ENCODE results near the gene PAGR1.
A peak's percentile ranks its signal among the peaks of the same experiment; 100 is the strongest.
"Not testable (repeated sequence)": the region's sequence is repeated elsewhere in the genome, so short reads cannot be mapped to it uniquely, and the experiment has no call there.

The PAGR1 gene

DNA sequence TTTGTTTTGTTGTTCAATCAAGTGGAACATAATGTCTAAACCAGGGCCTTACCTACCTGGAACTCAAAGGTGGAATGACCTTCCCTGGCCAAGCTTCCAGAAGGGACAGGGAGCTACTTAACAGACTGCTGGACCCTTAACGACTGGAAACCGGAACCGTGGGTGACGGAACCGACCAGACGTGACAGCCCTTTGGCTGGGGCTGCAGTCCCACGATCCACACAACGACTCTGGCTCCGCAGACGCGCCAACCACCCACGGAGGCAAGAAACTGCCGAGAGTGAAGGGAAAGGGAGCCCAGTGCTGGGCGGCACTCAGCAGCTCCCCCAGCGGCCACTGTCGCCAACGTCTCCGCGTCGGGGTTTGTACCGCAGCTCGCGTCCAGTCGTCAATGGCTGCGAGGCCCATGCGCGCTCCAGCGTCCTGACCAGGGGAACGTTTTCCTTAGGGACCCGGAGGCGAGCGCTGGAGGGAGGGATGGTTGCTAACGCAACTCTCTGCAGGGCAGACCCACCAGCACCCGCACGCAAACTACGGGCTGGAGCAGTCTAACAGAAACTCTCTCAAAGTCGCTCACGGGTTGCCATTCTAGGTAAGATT lies 31.0 kb upstream of the PAGR1 start:
- peaks cover 0 to 14% (median 0%) of the 10 kb centered on the region in 3 experiments for H3K27me3 ChIP-seq (ENCODE audit: control insufficient read depth in 3 of 3, insufficient read depth in 3 of 3, low read depth in 1 of 3, low read length in 3 of 3)
- H2AK5ac ChIP-seq (ENCODE audit: low read depth, low read length): no peak overlapping the region
- H3K18ac ChIP-seq (ENCODE audit: low read length): peak overlapping the region; percentile 68
- no peak overlapping the region for H3K27ac ChIP-seq (replicated peaks; ENCODE audit: low read length)
- H3K4me1 ChIP-seq (ENCODE audit: control insufficient read depth in 2 of 2, insufficient read depth in 1 of 2, low read depth in 1 of 2, low read length in 2 of 2): peaks cover 5 to 6% of the 10 kb centered on the region in 2 donors
- no peak overlapping the region for H2BK5ac ChIP-seq (ENCODE audit: low read length)
- no peaks in the 10 kb centered on the region for H3K36me3 ChIP-seq (replicated peaks in 1 of 2; ENCODE audit: control insufficient read depth in 2 of 2, insufficient read depth in 2 of 2, low read length in 2 of 2)
- peak; percentile 48 for DNase-seq (ENCODE audit: low spot score)
- H3K4ac ChIP-seq (ENCODE audit: low read length): no peak overlapping the region
- no peaks in the 10 kb centered on the region for H3K9me3 ChIP-seq (replicated peaks in 1 of 2; ENCODE audit: control insufficient read depth in 2 of 2, insufficient read depth in 1 of 2, low read depth in 1 of 2, low read length in 2 of 2)
- H2BK120ac ChIP-seq (ENCODE audit: low read depth, low read length): no peak overlapping the region
- H3K4me2 ChIP-seq (ENCODE audit: insufficient read depth, low read length, poor library complexity, severe bottlenecking): peak overlapping the region; percentile 34
- H2BK12ac ChIP-seq (ENCODE audit: low read length): no peak overlapping the region
- H3K14ac ChIP-seq (ENCODE audit: low read length): no peak overlapping the region
- no peak overlapping the region for H3K23ac ChIP-seq (ENCODE audit: low read depth, low read length, poor library complexity)
- H2BK15ac ChIP-seq (ENCODE audit: low read length): no peak overlapping the region
- whole genome bisulfite sequencing, 2 donors (ENCODE audit: extremely low coverage in 2 of 2, insufficient read length in 2 of 2, insufficient replicate concordance in 1 of 2): no CpG with 5 or more reads among the region's 38 CpGs
- peak overlapping the region; percentile 60 for H2AFZ ChIP-seq (ENCODE audit: low read length)
- H3K79me1 ChIP-seq (ENCODE audit: low read depth, low read length): peaks cover 2% of the 10 kb centered on the region
- no peak overlapping the region for H4K91ac ChIP-seq (ENCODE audit: low read depth, low read length, poor library complexity)
- peak overlapping the region in 1 of 2 donors; percentile 32 for H3K4me3 ChIP-seq (ENCODE audit: low read length in 2 of 2)
- no peak overlapping the region for H4K8ac ChIP-seq (ENCODE audit: low read depth, low read length)
- H3K9ac ChIP-seq (ENCODE audit: low read depth, low read length, poor library complexity): no peak overlapping the region

- H3K18ac ChIP-seq (ENCODE audit: low read length); H3K9ac ChIP-seq (ENCODE audit: low read depth, low read length, poor library complexity); H3K23ac ChIP-seq (ENCODE audit: low read depth, low read length, poor library complexity); H2AK5ac ChIP-seq (ENCODE audit: low read depth, low read length); H3K9me3 ChIP-seq (replicated peaks in 1 of 2; ENCODE audit: control insufficient read depth in 2 of 2, insufficient read depth in 1 of 2, low read depth in 1 of 2, low read length in 2 of 2); H3K27me3 ChIP-seq (ENCODE audit: control insufficient read depth in 3 of 3, insufficient read depth in 3 of 3, low read depth in 1 of 3, low read length in 3 of 3); H3K79me1 ChIP-seq (ENCODE audit: low read depth, low read length); H2BK12ac ChIP-seq (ENCODE audit: low read length); H4K91ac ChIP-seq (ENCODE audit: low read depth, low read length, poor library complexity); H3K36me3 ChIP-seq (replicated peaks in 1 of 2; ENCODE audit: control insufficient read depth in 2 of 2, insufficient read depth in 2 of 2, low read length in 2 of 2); H3K4me2 ChIP-seq (ENCODE audit: insufficient read depth, low read length, poor library complexity, severe bottlenecking); H3K14ac ChIP-seq (ENCODE audit: low read length); H3K27ac ChIP-seq (replicated peaks; ENCODE audit: low read length); H2BK5ac ChIP-seq (ENCODE audit: low read length); H2BK120ac ChIP-seq (ENCODE audit: low read depth, low read length); H2AFZ ChIP-seq (ENCODE audit: low read length); H3K4ac ChIP-seq (ENCODE audit: low read length); H4K8ac ChIP-seq (ENCODE audit: low read depth, low read length); DNase-seq (ENCODE audit: low spot score); H2BK15ac ChIP-seq (ENCODE audit: low read length); H3K4me3 ChIP-seq (ENCODE audit: low read length in 2 of 2): not testable (repeated sequence)
- no CpG with 5 or more reads among the region's 4 CpGs for WGBS, 2 donors (ENCODE audit: extremely low coverage in 2 of 2, insufficient read length in 2 of 2, insufficient replicate concordance in 1 of 2)
- H3K4me1 ChIP-seq (ENCODE audit: control insufficient read depth in 2 of 2, insufficient read depth in 1 of 2, low read depth in 1 of 2, low read length in 2 of 2): peaks cover 9 to 11% of the 10 kb centered on the region in 2 donors
Observed at GRCh38 chr16:29787155-29787554, 28.8 kb upstream of the PAGR1 start.

- peak overlapping the region; percentile 93 for H3K4me2 ChIP-seq (ENCODE audit: insufficient read depth, low read length, poor library complexity, severe bottlenecking)
- H3K79me1 ChIP-seq (ENCODE audit: low read depth, low read length): peaks cover 4% of the 10 kb centered on the region
- H3K18ac ChIP-seq (ENCODE audit: low read length): peak overlapping the region; percentile 97
- no peaks in the 10 kb centered on the region for H3K9me3 ChIP-seq (replicated peaks in 1 of 2; ENCODE audit: control insufficient read depth in 2 of 2, insufficient read depth in 1 of 2, low read depth in 1 of 2, low read length in 2 of 2)
- H3K4me1 ChIP-seq (ENCODE audit: control insufficient read depth in 2 of 2, insufficient read depth in 1 of 2, low read depth in 1 of 2, low read length in 2 of 2): peaks cover 10 to 11% of the 10 kb centered on the region in 2 donors
- no peaks in the 10 kb centered on the region for H3K27me3 ChIP-seq (ENCODE audit: control insufficient read depth in 3 of 3, insufficient read depth in 3 of 3, low read depth in 1 of 3, low read length in 3 of 3)
- no peak overlapping the region for H2BK15ac ChIP-seq (ENCODE audit: low read length)
- peak overlapping the region; percentile 77 for H3K4ac ChIP-seq (ENCODE audit: low read length)
- peak overlapping the region; percentile 40 for H3K14ac ChIP-seq (ENCODE audit: low read length)
- H3K23ac ChIP-seq (ENCODE audit: low read depth, low read length, poor library complexity): peak overlapping the region; percentile 92
- no peak for DNase-seq (ENCODE audit: low spot score)
- peak overlapping the region; percentile 91 for H3K27ac ChIP-seq (replicated peaks; ENCODE audit: low read length)
- peak overlapping the region; percentile 26 for H2BK5ac ChIP-seq (ENCODE audit: low read length)
- H4K8ac ChIP-seq (ENCODE audit: low read depth, low read length): peak overlapping the region; percentile 97
- H2AK5ac ChIP-seq (ENCODE audit: low read depth, low read length): peak overlapping the region; percentile 77
- H2BK120ac ChIP-seq (ENCODE audit: low read depth, low read length): peak overlapping the region; percentile 2
- WGBS, 2 donors (ENCODE audit: extremely low coverage in 2 of 2, insufficient read length in 2 of 2, insufficient replicate concordance in 1 of 2): no CpG with 5 or more reads among the region's 20 CpGs
- peak overlapping the region; percentile 93 for H2AFZ ChIP-seq (ENCODE audit: low read length)
- peak overlapping the region; percentile 60 for H4K91ac ChIP-seq (ENCODE audit: low read depth, low read length, poor library complexity)
- peak overlapping the region; percentile 95 for H3K9ac ChIP-seq (ENCODE audit: low read depth, low read length, poor library complexity)
- peaks cover 7 to 32% of the 10 kb centered on the region in 2 donors for H3K36me3 ChIP-seq (replicated peaks in 1 of 2; ENCODE audit: control insufficient read depth in 2 of 2, insufficient read depth in 2 of 2, low read length in 2 of 2)
- peak overlapping the region; percentile 63 for H2BK12ac ChIP-seq (ENCODE audit: low read length)
- peak overlapping the region; percentile 75 to 77 for H3K4me3 ChIP-seq (ENCODE audit: low read length in 2 of 2)
Observed at GRCh38 chr16:29789775-29790182, 26.2 kb upstream of the PAGR1 start.

GRCh38 chr16:29790183-29790948 lies 25.6 kb upstream of the PAGR1 start, which contains the start of gene KIF22:
Gene KIF22 (plus strand): TSS chr16:29790751. CDS start chr16:29790760, 9 bp downstream.
- Histone ChIP-seq H2AK5ac (ENCODE audit: low read depth, low read length) (peak within 1 kb of the TSS; percentile 93), H3K4me2 (ENCODE audit: insufficient read depth, low read length, poor library complexity, severe bottlenecking) (peak within 1 kb of the TSS; percentile 93), H4K91ac (ENCODE audit: low read depth, low read length, poor library complexity) (peak within 1 kb of the TSS; percentile 60), H2BK120ac (ENCODE audit: low read depth, low read length) (peak within 1 kb of the TSS; percentile 87), H3K9ac (ENCODE audit: low read depth, low read length, poor library complexity) (peak within 1 kb of the TSS; percentile 99), H3K18ac (ENCODE audit: low read length) (peak within 1 kb of the TSS; percentile 97), H3K27me3 (ENCODE audit: control insufficient read depth in 3 of 3, insufficient read depth in 3 of 3, low read depth in 1 of 3, low read length in 3 of 3) (no peaks in the 10 kb centered on the region), H3K27ac (replicated peaks; ENCODE audit: low read length) (peak within 1 kb of the TSS; percentile 91), H3K14ac (ENCODE audit: low read length) (peak within 1 kb of the TSS; percentile 87), H3K23ac (ENCODE audit: low read depth, low read length, poor library complexity) (peak within 1 kb of the TSS; percentile 92), H4K8ac (ENCODE audit: low read depth, low read length) (peak within 1 kb of the TSS; percentile 97), H3K79me1 (ENCODE audit: low read depth, low read length) (peaks cover 4% of the 10 kb centered on the region), H3K4ac (ENCODE audit: low read length) (peak within 1 kb of the TSS; percentile 77), H3K9me3 (replicated peaks in 1 of 2; ENCODE audit: control insufficient read depth in 2 of 2, insufficient read depth in 1 of 2, low read depth in 1 of 2, low read length in 2 of 2) (no peaks in the 10 kb centered on the region), H2AFZ (ENCODE audit: low read length) (peak within 1 kb of the TSS; percentile 93), H2BK5ac (ENCODE audit: low read length) (peak within 1 kb of the TSS; percentile 98), H2BK15ac (ENCODE audit: low read length) (peak within 1 kb of the TSS; percentile 59), H3K4me3 (ENCODE audit: low read length in 2 of 2) (peak within 1 kb of the TSS; percentile 75 to 85), H2BK12ac (ENCODE audit: low read length) (peak within 1 kb of the TSS; percentile 81), H3K36me3 (replicated peaks in 1 of 2; ENCODE audit: control insufficient read depth in 2 of 2, insufficient read depth in 2 of 2, low read length in 2 of 2) (peaks cover 7 to 38% of the 10 kb centered on the region in 2 donors), H3K4me1 (ENCODE audit: control insufficient read depth in 2 of 2, insufficient read depth in 1 of 2, low read depth in 1 of 2, low read length in 2 of 2) (peaks cover 9 to 11% of the 10 kb centered on the region in 2 donors)
- DNase-seq (ENCODE audit: low spot score): peak; percentile 99
- no CpG with 5 or more reads among the region's 67 CpGs for WGBS, 2 donors (ENCODE audit: extremely low coverage in 2 of 2, insufficient read length in 2 of 2, insufficient replicate concordance in 1 of 2)

Data from neuronal stem cell (in vitro differentiated cells).